DND-41 (cell line): ENCODE data around the gene AQP2.
"Not testable (repeated sequence)": the region's sequence is repeated elsewhere in the genome, so short reads cannot be mapped to it uniquely, and the experiment has no call there.

Experiments
- ATAC-seq: fragments of 200-7000 bp; cut with Tn5 transposase; 3 replicates; pipeline ENCODE4 v1.9.1; 2021; ENCODE audit warnings: low read depth; ENCODE audit not compliant: insufficient read depth
- DNase-seq: peaks from one replicate; pipeline ENCODE4 v3.0.0-alpha.2; 2020
- H2AFZ ChIP-seq: 2 replicates; pipeline ENCODE4 v1.6.0; 2012; ENCODE audit warnings: low read depth, low read length
- H3K27ac ChIP-seq: 2 replicates; pipeline ENCODE4 v1.5.1; 2012; ENCODE audit warnings: low read length, inconsistent platforms
- H3K27me3 ChIP-seq: fragments of 200-600 bp; sonication (generic); 2 replicates; pipeline ENCODE4 v1.6.0; 2012; ENCODE audit warnings: low read length, mild to moderate bottlenecking, inconsistent platforms; ENCODE audit not compliant: insufficient read depth, poor library complexity
- H3K36me3 ChIP-seq: 2 replicates; pipeline ENCODE4 v1.5.1; 2012; ENCODE audit warnings: low read length, inconsistent platforms; ENCODE audit not compliant: insufficient read depth
- H3K4me1 ChIP-seq: 2 replicates; pipeline ENCODE4 v1.5.1; 2012; ENCODE audit warnings: mild to moderate bottlenecking, low read length; ENCODE audit not compliant: insufficient read depth
- H3K4me2 ChIP-seq: 2 replicates; pipeline ENCODE4 v1.6.0; 2012; ENCODE audit warnings: mild to moderate bottlenecking, moderate library complexity, low read length, inconsistent platforms; ENCODE audit not compliant: insufficient read depth
- H3K4me3 ChIP-seq, 2 experiments: fragments of 200-600 bp in 1 of 2; shearing (Covaris generic) in 1 of 2; 2 replicates each; pipeline ENCODE4 v1.5.1; 2012 to 2016; ENCODE audit warnings: inconsistent platforms in 2 of 2, low read length in 2 of 2, mild to moderate bottlenecking in 2 of 2, low read depth in 1 of 2, moderate library complexity in 1 of 2
- H3K79me2 ChIP-seq: 2 replicates; pipeline ENCODE4 v1.6.0; 2012; ENCODE audit warnings: low read length, inconsistent platforms; ENCODE audit not compliant: insufficient read depth
- H3K9ac ChIP-seq: 2 replicates; pipeline ENCODE4 v1.6.0; 2012; ENCODE audit warnings: low read depth, mild to moderate bottlenecking, inconsistent platforms, low read length, moderate library complexity
- H3K9me3 ChIP-seq: 2 replicates; pipeline ENCODE4 v1.5.1; 2012; ENCODE audit warnings: low read length, moderate library complexity, mild to moderate bottlenecking, inconsistent platforms; ENCODE audit not compliant: insufficient read depth, severe bottlenecking
- H4K20me1 ChIP-seq: 2 replicates; pipeline ENCODE4 v1.6.0; 2012; ENCODE audit warnings: low read length; ENCODE audit not compliant: insufficient read depth
- EZH2 ChIP-seq: IDR thresholded peaks from 3 replicates; pipeline ENCODE4 v1.6.1; 2012; ENCODE audit warnings: borderline replicate concordance, low read depth, mild to moderate bottlenecking, moderate library complexity, low read length, inconsistent platforms; ENCODE audit not compliant: severe bottlenecking
- TF ChIP-seq, protein P1 (sequence below): IDR thresholded peaks from 2 replicates; pipeline ENCODE4 v1.5.1; 2012; ENCODE audit warnings: borderline replicate concordance, low read length, moderate library complexity, mild to moderate bottlenecking; ENCODE audit not compliant: poor library complexity, severe bottlenecking; ENCODE audit errors: extremely low read depth

Gene AQP2

DNA sequence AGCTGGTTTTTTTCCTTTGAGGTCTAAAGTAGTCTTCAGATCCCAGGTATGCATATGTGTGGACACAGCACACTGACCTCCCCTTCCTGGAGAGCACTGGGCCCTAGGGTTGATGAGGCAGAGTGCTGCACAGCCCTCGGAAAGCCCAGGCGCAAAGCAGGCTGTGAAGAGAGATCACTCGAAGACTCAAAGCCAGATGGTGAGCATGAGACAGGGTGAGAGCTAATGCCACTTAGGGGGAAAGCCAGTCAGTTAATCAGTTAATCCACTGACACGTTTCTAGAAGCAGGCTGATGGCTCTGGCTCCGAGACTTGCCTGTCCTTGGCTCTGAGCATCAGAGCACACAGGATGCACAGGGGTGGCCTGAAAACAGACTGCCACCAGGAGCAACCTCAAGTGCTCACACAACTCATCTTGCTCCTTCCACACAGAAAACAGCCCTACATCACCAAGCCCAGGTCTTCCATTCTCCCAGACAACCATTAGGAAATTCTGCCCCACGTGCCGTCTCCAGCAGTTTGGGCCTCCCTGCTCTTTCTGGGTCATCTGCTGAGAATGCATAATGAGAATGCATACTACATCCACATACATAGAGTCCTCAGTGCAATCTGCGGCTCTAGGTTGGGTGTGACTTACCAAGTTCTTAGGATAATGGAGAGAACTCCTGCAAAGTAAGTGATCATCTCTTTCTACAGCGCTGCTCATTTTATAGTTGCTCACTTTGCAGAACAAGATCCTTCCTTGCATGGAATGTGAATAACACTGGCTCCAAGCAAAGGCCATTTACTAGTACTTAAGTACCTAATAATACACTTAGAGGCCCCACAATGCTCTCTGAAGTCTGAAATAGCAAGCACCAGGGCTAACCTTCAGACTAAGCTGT lies 34.2 kb downstream of the AQP2 start:
- Histone ChIP-seq H3K27ac (no peak overlapping the region), H3K36me3 (peaks cover 31% of the 10 kb centered on the region), H4K20me1 (0 out of 2 replicates have a peak, but pooled peaks cover 2% of the 10 kb centered on the region), H3K79me2 (no peaks in the 10 kb centered on the region), H3K9me3 (no peaks in the 10 kb centered on the region), H3K4me3 (no peak overlapping the region), H3K27me3 (no peaks in the 10 kb centered on the region), H2AFZ (no peak overlapping the region), H3K9ac (no peak overlapping the region), H3K4me1 (no peaks in the 10 kb centered on the region), H3K4me2 (no peak overlapping the region)
- no peak for ATAC-seq
- DNase-seq = no peak
- no peak for TF ChIP-seq EZH2
- TF ChIP-seq, protein P1, sequence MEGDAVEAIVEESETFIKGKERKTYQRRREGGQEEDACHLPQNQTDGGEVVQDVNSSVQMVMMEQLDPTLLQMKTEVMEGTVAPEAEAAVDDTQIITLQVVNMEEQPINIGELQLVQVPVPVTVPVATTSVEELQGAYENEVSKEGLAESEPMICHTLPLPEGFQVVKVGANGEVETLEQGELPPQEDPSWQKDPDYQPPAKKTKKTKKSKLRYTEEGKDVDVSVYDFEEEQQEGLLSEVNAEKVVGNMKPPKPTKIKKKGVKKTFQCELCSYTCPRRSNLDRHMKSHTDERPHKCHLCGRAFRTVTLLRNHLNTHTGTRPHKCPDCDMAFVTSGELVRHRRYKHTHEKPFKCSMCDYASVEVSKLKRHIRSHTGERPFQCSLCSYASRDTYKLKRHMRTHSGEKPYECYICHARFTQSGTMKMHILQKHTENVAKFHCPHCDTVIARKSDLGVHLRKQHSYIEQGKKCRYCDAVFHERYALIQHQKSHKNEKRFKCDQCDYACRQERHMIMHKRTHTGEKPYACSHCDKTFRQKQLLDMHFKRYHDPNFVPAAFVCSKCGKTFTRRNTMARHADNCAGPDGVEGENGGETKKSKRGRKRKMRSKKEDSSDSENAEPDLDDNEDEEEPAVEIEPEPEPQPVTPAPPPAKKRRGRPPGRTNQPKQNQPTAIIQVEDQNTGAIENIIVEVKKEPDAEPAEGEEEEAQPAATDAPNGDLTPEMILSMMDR = no peak

DNA sequence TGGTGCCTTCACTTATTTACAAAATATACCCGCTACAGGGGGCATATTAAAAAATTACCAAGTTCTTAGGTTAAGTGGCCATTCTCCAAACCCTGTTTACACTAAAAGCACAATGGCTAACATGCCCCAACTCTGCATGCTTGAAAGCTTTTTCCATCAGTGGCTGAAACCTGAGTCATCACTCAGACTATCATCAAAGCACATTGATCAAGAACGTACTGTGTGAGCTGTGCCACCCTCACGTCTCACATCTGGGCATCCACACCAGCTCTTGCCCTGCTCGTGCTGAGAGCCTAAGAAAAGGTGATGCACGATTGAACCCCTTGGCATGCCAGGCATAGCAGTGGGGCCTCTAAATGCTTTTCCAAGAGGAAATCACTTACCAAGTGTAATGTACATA lies 35.4 kb downstream of the AQP2 start:
- no peaks in the 10 kb centered on the region for H3K4me1 ChIP-seq
- no peak overlapping the region for H3K27ac ChIP-seq
- no peak overlapping the region for H2AFZ ChIP-seq
- no peak for TF ChIP-seq EZH2
- TF ChIP-seq, protein P1 = no peak
- no peak overlapping the region for H3K4me2 ChIP-seq
- no peak for ATAC-seq
- 0 out of 2 replicates have a peak, but pooled peaks cover 2% of the 10 kb centered on the region for H4K20me1 ChIP-seq
- H3K36me3 ChIP-seq = peaks cover 44% of the 10 kb centered on the region
- no peaks in the 10 kb centered on the region for H3K9me3 ChIP-seq
- H3K27me3 ChIP-seq = no peaks in the 10 kb centered on the region
- no peak overlapping the region for H3K9ac ChIP-seq
- H3K79me2 ChIP-seq = no peaks in the 10 kb centered on the region
- no peak overlapping the region for H3K4me3 ChIP-seq
- no peak for DNase-seq

DNA sequence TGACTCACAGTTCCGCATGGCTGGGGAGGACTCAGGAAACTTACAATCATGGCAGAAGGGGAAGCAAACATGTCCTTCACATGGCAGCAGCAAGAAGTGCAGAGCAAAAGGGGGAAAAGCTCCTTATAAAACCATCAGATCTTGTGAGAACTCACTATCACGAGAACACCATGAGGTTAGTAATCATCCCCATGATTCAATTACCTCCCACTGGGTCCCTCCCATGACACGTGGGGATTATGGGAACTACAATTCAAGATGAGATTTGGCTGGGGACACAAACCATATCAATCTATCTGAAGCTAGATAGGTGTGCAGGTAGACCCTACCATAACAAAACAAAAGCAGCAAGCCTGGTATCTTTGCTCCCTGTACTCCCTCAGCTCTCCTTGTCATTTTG lies 35.9 kb downstream of the AQP2 start:
- not testable (repeated sequence) for H3K27me3 ChIP-seq, H3K4me1 ChIP-seq, H3K27ac ChIP-seq, H3K4me3 ChIP-seq, H4K20me1 ChIP-seq, H2AFZ ChIP-seq, ATAC-seq, H3K4me2 ChIP-seq, H3K9ac ChIP-seq, H3K9me3 ChIP-seq, H3K79me2 ChIP-seq, DNase-seq
- H3K36me3 ChIP-seq = peaks cover 47% of the 10 kb centered on the region

DNA sequence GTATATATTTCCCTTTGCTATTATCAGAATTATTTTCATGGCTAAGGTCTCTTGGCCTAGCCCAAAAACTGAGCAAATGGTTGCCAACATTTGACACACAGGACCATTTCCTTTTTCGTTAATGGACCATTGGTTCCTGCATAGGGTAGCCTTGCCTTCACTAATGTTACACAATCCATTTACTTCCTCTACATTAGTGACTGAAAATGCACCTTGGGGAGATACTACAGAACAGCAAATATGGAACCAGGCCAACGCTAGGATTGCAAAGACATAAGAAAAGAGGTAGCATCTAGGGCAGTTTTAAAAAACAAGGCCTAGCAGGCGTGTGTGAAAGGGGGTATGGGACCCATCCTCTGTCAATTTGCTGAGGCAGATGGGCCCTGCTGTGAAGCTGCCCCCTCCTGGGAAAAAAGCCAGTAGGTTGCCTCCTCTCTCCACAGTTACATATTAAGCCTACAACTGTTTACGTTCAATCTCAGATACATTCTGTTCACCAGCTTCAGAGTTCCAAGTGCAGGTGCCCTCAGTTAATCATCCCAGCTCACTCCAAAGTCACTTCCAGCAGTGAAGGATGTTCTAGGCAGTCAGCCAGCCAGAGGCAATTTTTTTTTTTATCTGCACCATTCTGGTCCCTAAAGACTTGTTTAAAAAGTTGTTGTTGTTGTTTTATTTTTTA lies 37.2 kb downstream of the AQP2 start:
- Histone ChIP-seq H3K4me2 (no peak overlapping the region), H3K4me1 (no peaks in the 10 kb centered on the region), H3K27me3 (no peaks in the 10 kb centered on the region), H2AFZ (no peak overlapping the region), H4K20me1 (0 out of 2 replicates have a peak, but pooled peaks cover 2% of the 10 kb centered on the region), H3K27ac (no peak overlapping the region), H3K4me3 (no peak overlapping the region), H3K9ac (no peak overlapping the region), H3K9me3 (no peaks in the 10 kb centered on the region), H3K36me3 (peaks cover 60% of the 10 kb centered on the region), H3K79me2 (no peaks in the 10 kb centered on the region)
- no peak for ATAC-seq
- no peak for DNase-seq
- no peak for TF ChIP-seq EZH2

DNA sequence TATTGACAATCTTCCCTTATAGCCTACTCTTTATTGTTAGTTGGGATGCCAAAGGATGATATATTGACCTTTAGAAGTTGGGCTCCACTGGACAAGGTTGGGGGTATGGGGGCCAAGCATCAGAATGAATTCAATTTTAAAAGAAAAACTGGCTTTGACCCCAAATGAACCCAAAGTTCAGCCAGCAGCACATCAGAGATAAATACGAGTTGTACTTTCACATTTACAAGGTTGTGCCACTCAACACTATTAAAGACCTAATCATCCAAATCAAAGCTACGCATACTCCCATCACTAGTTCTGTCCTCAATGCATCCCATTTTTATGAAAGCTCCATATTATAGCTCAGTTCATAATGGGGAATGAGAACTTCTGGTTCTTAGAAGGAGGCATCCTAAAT lies 38.9 kb downstream of the AQP2 start:
- H3K79me2 ChIP-seq, H3K27ac ChIP-seq, H2AFZ ChIP-seq, H3K9ac ChIP-seq, H4K20me1 ChIP-seq, H3K4me2 ChIP-seq, ATAC-seq, H3K27me3 ChIP-seq, DNase-seq, H3K4me1 ChIP-seq, H3K4me3 ChIP-seq, H3K9me3 ChIP-seq: not testable (repeated sequence)
- H3K36me3 ChIP-seq = peaks cover 76% of the 10 kb centered on the region
